GM06990 (cell line): ENCODE measurements around the gene RGS17.

Experiments
- DNase-seq: peaks from one replicate; pipeline ENCODE4 v3.0.0-alpha.2; 2011; ENCODE audit not compliant: insufficient read length; ENCODE audit errors: extremely low read depth
- H3K27me3 ChIP-seq: replicated peaks from 2 replicates; pipeline ENCODE4 v1.6.0; 2011; ENCODE audit warnings: low read length; ENCODE audit not compliant: control insufficient read depth, insufficient read depth
- H3K36me3 ChIP-seq: 2 replicates; pipeline ENCODE4 v1.5.1; 2011; ENCODE audit warnings: low read length; ENCODE audit not compliant: control insufficient read depth, insufficient read depth
- H3K4me3 ChIP-seq: replicated peaks from 2 replicates; pipeline ENCODE4 v1.5.1; 2011; ENCODE audit warnings: low read depth, mild to moderate bottlenecking, control low read depth, low read length
- TF ChIP-seq, protein P1 (sequence below): IDR thresholded peaks from 2 replicates; pipeline ENCODE4 v1.5.1; 2011; ENCODE audit warnings: low read length, control low read depth, mild to moderate bottlenecking, inconsistent platforms; ENCODE audit not compliant: insufficient read depth, poor library complexity, severe bottlenecking

RGS17 gene

DNA sequence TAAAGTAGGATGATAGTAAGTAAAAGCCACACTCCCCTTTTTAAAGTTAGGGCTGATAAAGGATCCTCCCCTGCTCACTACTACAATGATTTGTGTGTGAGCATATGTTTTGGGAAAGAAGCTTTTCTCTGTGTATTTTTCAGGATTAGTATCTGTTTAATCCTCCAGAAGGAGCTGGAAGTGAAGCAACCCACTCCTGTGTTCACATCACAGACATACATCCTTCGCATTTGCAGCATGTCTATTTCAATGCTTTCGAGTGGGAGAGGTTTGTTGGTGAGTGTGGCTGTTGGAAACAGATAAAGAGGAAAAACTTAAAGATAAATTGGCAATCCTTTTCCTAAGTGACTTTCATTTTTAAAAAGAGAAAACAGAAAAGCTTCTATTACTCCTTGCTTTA lies 31.6 kb upstream of the RGS17 start:
- Histone ChIP-seq H3K27me3 (no peaks in the 10 kb centered on the region; the same call in 1 of the 2 replicates), H3K4me3 (no peak overlapping the region), H3K36me3 (no peaks in the 10 kb centered on the region)
- DNase-seq: no peak
- TF ChIP-seq, protein P1, sequence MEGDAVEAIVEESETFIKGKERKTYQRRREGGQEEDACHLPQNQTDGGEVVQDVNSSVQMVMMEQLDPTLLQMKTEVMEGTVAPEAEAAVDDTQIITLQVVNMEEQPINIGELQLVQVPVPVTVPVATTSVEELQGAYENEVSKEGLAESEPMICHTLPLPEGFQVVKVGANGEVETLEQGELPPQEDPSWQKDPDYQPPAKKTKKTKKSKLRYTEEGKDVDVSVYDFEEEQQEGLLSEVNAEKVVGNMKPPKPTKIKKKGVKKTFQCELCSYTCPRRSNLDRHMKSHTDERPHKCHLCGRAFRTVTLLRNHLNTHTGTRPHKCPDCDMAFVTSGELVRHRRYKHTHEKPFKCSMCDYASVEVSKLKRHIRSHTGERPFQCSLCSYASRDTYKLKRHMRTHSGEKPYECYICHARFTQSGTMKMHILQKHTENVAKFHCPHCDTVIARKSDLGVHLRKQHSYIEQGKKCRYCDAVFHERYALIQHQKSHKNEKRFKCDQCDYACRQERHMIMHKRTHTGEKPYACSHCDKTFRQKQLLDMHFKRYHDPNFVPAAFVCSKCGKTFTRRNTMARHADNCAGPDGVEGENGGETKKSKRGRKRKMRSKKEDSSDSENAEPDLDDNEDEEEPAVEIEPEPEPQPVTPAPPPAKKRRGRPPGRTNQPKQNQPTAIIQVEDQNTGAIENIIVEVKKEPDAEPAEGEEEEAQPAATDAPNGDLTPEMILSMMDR: no peak

DNA sequence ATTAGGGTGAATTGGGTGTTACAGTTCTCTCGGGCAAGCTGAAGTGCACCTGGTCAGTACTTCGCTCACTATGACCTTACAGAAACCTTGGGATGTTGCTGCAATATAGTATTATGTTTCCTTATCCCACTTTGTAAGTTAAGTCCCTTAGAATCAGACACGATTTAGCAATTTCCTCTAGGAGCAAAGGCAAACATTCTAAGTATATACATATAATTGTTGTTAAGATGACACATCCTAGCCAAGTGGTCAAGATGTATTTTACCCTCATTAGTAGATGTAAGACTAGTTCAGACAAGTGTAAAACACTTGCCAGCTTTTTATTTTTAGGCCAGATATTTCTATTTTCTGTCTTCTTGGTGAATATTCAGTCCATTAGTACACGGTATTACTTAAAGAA lies 31.1 kb upstream of the RGS17 start:
- no peaks in the 10 kb centered on the region for H3K36me3 ChIP-seq
- TF ChIP-seq, protein P1: no peak
- H3K27me3 ChIP-seq: no peaks in the 10 kb centered on the region; the same call in 1 of the 2 replicates
- no peak for DNase-seq
- no peak overlapping the region for H3K4me3 ChIP-seq

DNA sequence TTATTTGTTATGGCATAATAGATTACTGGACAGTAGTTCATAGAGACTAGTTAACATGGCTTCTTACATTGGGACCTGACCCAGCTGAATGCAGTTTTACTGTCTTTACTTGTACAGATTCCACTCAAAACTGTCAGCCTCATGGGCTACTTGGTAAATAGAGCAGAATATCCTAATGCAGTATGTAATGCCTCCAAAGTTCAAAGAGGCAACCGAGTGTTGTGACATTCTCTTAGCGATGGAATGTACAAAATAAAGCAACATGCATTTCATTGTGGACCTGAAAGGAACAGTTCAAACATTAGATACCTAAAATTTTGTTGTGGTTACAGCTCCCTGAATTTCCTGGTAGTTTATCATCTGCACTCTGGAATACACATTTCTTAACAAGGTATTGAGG lies 29.1 kb upstream of the RGS17 start:
- TF ChIP-seq, protein P1: no peak

DNA sequence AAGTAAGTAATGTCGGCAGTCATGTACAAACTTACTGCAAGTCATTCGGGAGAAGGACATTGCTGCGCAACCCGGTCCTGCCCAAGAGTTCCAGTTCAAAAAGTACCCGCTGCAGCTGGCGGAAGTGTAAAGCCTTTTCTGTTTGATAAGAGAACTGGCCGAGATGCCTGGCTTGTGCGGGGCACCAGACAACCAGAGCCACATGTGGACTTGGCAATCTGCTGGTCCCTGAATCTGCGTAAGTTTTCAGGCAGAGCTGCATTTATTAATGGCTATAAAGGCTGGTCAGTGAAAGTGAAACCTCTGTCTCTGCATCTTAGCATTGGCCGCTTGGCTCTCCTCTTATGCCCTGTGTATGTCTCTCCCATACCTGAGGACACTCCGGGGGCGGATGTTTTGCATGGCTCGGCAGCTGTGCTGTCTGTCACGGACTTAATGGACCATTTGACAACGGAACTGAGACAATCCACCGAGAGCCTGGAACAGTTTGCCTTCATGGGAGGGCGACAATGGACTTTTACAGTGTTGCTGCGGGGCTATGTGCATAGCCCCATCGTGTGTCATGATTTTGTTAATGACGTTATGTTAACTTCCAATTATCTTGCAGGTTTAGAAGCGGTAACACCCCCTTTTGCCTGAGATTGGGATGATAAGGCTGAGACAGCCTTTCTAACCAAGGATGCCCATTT lies 19.8 kb upstream of the RGS17 start:
- Histone ChIP-seq H3K36me3 (no peaks in the 10 kb centered on the region), H3K4me3 (no peak overlapping the region), H3K27me3 (no peaks in the 10 kb centered on the region)
- TF ChIP-seq, protein P1: no peak
- DNase-seq: no peak

More for the DNA sequence above, 29.1 kb upstream of the RGS17 start:
- Histone ChIP-seq H3K36me3 (no peaks in the 10 kb centered on the region), H3K4me3 (no peak overlapping the region), H3K27me3 (no peaks in the 10 kb centered on the region; the same call in 1 of the 2 replicates)
- DNase-seq: no peak

- DNase-seq: no peak
- Histone ChIP-seq H3K27me3 (no peaks in the 10 kb centered on the region), H3K4me3 (no peak overlapping the region), H3K36me3 (no peaks in the 10 kb centered on the region)
- TF ChIP-seq, protein P1: no peak
These were observed 19.3 kb upstream of the RGS17 start for GRCh38 chr6:153150371-153150751.

DNA sequence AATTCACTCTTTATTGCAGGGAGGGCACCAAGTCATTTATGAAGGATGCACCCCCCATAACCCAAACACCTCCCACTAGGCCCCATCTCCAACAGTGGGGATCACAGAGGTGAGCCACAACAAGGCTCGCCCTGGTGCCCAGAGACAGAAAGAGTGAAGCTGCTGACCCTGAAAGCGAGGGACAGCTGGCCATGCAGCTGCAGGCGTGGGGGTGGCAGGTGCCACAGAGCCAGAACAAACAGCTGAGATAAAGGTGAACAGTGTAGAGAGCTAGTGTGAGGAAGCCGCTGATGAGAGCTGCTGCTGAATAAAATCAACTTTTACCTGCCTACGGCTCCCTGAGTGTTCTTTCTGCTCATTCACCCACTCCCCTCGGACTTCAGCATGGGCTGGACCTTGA lies 18.8 kb upstream of the RGS17 start:
- no peak for DNase-seq
- Histone ChIP-seq H3K36me3 (no peaks in the 10 kb centered on the region), H3K27me3 (no peaks in the 10 kb centered on the region), H3K4me3 (no peak overlapping the region)
- TF ChIP-seq, protein P1: no peak
